ENCODE data around the gene KRT4.

- TF ChIP-seq CTCF (IDR thresholded peaks at IDR 0.05) = no peak
- TF ChIP-seq POLR2A (IDR thresholded peaks at IDR 0.05) = no peak
Observed at GRCh38 chr12:52765702-52766101, 48.2 kb downstream of the KRT4 start.

All from tibial nerve (tissue), 3 donors.